HG02588 (cell line): ENCODE data around the gene PRKAR1B.
A peak's percentile ranks its signal among the peaks of the same experiment; 100 is the strongest.

ENCODE experiments used
- ATAC-seq: cut with Tn5 transposase; IDR thresholded peaks from one replicate; pipeline ENCODE4 v1.9.1; 2021; ENCODE audit warnings: mild to moderate bottlenecking, moderate library complexity; ENCODE audit not compliant: unreplicated experiment

PRKAR1B gene

DNA sequence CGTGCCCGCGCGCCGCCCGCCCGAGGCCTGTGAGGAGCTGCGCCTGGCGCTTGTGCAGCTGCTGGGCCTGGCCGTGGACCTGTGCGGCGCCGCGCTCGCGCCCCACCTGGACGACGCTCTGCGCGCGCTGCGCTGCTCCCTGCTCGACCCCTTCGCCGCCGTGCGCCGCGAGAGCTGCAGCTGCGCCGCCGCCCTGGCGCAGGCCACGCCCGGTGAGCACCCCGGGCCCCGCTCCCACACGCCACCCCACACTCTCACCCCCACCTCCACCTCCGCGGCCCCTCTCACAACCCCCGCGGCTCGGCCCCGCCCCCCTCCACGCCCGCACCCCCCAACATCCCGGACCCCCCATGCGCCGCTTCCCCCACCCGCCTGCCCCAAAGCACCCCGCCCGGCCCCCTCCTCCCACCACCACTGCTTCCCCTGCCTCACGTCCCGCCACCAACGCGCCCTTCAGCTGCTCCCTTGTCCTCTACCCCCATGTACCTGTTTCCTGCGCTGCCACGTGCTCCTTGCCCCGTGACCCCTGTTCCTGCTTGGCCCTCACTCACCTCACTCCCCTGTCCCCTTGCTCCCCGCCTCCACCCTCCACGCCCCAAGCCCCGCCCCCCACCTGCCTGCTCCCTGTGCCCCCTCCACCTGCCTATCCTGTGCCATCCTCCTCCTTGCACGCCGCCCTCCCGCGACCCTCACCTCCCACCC is at the start of gene PRKAR1B:
Gene PRKAR1B (minus strand): TSS at position 178 of the 702 bp plus-strand sequence. CDS start 15,776 bp downstream, outside the sequence.
- peak; percentile 54 for ATAC-seq

DNA sequence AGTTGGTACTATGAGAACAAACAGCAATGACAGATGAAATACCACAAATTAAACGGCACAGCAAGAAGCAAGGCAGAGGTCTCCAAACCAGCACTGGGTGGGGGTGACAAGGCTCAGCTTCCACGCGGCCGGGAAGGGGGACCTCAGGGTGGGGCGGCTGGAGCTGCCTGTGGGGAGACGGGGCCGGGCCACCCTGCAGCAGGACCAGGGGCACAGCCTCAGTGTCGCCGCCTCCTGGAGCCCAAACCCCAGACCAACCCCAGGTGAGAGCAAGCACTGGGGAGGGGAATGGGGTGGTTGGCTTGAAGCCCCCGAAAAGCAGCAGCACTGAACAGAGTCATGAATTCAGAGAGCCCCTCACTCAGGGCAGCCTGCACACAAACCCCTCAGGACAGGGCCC is 49.3 kb upstream of the PRKAR1B start:
- ATAC-seq, result no peak

DNA sequence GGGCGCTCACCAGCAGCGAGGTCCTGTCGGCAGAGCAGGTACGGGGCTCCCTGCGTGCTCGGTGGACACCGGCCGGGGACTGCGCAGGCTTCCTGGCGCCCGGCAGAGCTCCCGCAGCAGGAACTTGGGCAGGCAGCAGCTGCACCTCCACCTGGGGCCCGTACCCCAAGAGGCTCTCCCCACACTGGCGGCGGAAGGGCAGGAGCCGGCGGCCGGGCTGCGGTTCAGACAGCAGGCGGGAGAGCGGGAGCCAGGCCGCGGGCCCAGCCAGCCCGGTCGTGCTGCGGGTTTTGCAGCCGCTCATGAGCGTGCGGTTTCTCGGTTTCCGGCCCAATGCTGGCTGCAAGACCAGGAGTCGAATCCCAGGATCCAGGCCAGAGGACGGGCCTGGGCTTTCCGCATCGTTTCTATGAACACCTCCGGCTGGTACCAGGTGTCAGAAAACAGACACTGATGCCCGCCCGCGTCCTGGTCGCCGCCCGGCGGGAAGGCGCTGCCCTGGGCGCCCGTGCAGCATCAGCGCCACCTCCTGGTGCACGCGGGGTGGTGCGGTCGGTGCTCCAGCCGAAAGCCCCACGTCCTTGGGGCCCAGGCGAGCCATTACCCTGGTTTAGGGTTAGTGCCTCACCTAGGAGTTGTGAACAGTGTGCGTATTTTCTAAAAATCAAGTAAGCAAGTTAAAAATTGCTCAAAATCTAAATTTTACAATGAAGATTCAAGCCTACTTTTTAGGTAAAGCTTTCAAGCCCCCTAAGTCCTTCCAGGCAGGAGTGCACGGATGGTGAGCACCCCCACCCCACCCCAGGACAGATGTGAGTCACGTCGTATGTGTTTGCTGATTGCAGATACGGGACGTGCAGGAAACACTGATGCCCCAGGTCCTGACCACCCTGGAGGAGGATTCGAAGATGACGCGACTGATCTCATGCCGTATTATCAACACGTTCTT is 47.4 kb upstream of the PRKAR1B start:
- ATAC-seq, result no peak

DNA sequence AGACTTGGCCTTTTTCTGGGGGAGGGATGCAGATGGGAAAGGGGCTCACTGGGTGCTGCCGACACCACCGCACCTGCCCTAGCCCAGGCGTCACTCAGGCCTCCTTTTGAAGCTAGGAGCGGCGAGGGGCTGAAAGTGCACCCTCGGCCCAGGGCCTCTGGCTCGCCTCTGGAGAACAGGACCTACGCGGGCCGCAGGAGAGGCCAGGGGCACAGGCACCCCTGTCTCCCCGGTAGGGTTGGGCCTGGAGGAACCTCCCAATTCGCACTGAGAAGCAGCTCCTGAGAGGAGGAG is 46.5 kb upstream of the PRKAR1B start:
- no peak for ATAC-seq

DNA sequence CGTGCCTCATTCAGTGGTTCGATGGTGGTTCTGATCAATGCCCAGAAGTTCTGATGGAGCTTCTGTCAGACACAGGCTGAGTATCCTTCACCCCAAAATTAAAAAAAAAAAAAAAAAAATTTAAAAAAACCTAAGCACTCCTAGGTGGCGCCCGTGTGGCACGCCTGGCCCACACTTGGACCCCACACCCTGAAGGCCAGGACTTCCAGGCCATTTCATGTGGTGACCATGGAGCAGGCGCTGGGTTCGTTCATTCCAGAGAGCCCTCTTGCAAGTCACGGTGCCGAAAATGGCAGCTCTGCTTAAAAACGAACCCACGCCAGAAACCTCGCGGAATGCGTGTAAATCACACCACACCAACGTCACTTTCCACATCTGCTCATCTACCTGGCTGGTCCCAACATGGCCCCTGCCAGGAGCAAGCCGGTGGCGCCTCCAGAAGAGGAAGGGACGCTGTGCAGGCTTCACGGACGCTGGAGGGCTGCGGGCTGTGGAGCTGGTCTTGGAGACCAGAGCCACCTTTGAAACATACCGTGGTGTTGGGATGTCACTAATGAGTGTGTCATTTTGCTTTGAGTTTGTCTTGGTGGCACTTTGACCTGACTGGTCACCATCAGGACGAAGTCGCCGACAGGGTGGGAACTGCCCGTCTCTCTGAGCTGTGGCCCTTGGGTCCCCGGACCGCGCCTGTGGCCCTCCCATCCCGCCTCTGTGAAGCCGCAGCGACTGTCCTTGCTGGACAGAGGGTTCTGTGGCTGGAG is 46.0 kb upstream of the PRKAR1B start:
- ATAC-seq, result no peak

DNA sequence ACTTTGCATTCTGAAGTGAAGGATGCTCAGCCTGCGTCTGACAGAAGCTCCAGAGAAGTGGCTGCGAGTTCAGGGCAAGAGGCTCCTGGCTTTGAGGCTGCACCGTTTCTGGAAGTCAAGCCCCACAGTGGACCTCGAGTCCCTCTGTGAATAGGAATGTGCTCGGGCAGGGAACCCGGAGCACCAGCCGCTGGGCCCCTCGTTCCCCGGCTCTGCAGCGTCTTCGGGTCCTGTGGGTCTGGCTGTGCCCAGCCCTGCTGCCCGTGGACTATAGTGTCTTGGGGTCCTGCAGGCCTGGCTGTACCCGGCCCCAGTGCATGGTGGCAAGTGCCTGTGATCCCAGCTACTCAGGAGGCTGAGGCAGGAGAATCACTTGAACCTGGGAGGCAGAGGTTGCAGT is 45.3 kb upstream of the PRKAR1B start:
- no peak for ATAC-seq

DNA sequence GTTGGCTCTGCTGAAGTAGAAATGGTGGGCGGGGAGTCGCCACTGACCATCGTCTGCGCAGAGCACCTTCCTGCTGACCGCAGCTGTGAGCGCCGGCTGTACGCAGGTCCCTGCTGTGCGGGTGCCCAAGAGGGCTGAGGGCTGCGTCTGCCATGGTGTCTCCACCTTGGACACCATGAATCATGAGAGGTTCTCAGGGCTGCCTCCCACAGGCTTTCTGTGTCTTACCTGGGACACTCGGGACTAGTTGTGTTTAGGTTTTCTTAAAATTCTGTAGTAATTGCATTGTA is 44.9 kb upstream of the PRKAR1B start:
- ATAC-seq, result no peak

DNA sequence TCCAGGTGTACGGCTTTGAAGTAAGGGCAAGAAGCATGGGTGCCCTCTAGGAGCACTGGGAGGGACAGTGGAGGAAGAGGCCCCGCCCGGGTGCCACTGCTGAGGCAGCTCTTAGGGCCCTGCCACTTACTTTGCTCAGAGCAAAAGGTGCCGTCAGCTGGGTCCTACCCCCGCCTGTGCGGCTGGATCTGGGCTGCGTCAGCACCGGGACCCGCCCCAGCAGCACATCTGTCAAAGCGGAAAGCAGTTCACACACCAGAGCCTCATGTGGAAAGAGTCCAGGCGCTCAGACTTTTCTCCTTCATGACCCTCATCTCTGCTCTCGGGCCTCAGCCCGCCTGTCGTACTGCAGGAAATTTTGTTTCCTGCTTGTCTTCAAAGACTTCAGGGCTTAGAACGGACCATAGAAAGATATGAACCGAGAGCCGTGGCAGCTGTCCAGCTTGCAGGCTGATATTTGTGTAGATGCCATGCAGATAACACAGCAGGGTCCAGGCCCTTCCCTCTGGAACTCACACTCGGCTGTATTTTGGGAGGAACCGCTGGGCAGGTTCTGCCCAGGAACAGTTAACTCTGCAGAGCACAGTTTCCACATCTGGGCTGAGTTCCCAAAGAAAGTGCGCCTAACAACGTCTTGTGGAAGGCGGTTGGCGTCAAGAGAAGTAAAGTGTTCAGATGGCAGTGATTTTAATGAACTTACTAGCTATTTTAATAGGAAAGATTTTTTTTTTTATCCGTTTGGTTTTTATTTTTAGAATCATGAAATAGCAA is 44.3 kb upstream of the PRKAR1B start:
- ATAC-seq, result no peak

DNA sequence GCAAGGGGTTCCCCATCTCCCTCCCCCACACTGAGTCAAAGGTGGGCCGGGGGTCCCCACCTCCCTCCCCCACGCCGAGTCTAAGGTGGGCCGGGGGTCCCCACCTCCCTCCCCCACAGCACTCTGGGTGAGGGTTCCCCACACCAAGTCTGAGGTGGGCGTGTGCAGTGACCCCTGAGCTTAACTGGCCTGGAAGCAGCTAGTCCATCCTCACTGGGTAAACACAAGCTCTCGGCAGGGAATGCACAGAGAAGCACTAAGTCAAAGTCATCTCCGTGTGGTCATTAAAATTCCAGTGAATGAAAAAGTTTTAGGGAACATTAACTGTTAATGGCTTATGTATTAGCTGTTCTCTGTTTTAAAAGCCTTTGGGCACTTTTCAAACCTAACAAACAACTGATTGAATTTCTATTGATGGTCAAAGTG is 43.7 kb upstream of the PRKAR1B start:
- ATAC-seq, result no peak

DNA sequence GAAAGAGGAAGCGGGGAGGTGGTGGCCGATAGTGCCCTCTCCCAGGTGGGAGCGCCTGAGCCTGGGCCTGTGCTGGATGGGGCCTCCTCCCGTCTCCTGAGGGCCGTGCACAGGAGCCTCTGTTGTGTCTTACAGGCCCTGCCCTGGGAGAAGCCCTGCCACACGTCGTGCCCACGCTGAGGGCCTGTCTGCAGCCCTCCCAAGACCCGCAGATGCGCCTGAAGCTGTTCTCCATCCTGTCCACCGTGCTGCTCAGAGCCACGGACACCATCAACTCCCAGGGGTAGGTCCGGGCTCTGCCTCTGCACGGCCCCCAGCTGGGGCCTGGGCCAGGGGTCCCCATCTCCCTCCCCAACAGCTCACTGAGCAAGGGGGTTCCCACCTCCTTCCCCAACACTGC is 43.3 kb upstream of the PRKAR1B start:
- ATAC-seq, result no peak

DNA sequence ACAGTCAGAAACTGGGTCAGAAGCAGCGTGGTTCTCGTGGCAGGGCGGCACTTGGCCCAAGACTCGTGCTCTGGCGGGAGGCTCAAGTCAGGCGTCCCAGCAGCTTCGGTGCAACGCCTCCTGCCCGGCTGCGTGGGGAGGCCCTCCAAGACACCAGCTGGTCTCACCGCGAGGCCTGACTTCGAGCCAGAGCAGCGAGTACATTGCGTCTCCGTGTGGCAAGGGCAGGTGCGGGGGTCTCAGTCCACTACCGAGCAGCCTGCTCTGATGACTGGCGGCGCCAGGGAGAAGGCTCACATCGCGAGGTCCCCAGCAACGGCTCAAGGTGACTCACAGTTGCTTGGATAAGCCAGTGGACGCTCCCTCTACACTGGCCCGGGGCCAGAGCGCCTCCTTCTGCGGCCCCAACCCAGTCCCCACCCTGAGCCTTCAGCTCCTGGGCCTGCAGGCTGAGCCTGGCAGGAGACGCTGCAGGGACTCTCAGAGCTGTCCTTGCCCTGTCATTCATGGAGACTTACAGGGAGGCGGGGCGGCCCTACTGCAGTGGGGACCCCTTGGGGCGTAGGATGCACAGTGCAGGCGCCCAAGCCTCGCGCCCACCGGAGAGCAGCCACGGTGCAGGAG is 41.9 kb upstream of the PRKAR1B start:
- ATAC-seq, result no peak

DNA sequence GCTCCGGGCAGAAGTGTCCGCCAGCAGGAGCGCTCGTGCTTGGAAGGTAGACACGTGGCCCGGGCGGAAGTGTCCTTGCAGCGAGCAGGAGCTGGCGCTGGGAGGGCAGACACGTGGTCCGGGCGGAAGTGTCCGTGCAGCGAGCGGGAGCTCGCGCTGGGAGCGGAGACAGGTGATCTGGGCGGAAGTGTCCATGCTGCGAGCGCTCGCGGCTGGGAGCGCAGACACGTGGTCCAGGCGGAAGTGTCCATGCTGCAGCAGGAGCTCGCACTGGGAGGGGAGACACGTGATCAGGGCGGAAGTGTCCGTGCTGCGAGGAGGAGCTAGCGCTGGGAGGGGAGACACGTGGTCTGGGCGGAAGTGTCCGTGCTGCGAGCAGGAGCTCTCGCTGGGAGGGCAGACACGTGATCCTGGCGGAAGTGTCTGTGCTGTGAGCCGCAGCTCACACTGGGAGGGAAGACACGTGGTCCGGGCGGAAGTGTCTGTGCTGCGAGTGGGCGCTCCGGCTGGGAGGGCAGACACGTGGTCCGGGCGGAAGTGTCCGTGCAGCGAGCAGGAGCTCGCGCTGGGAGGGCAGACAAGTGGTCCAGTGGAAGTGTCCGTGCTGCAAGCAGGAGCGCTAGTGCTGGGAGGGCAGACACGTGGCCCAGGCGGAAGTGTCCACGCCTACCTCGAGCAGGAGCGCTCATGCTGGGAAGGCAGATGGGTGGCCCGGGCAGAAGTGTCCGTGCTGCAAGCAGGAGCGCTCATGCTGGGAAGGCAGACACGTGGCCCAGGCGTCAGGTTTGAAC is 41.1 kb upstream of the PRKAR1B start:
- no peak for ATAC-seq

DNA sequence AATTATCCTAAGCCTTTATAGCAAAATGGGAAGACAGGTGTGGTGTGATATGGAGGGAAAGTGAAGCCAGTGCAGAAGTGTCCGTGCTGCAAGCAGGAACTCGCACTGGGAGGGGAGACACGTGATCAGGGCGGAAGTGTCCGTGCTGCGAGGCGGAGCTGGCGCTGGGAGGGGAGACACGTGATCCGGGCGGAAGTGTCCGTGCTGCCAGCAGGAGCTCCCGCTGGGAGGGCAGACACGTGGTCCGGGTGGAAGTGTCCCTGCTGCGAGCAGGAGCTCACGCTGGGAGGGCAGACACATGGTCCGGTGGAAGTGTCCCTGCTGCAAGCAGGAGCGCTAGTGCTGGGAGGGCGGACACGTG is 40.5 kb upstream of the PRKAR1B start:
- ATAC-seq, result no peak

DNA sequence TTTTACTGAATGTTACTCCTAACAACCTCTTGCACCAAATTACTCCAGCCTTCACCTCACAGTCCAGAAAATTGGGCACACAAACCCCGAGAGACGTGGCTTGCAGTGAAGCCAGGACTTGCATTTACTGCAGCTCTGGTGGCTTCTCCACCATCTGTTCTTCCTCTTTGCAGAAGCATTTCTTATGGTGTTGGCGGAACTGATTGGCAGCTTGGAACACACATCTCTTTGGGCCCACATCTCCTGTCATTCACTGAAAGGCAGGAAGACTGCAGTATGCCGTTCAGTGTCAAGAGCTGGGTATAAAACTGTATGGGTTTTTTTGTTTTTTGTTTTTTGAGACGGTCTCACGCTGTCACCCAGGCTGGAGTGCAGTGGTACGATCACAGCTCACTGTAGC is 38.3 kb upstream of the PRKAR1B start:
- ATAC-seq, result no peak

DNA sequence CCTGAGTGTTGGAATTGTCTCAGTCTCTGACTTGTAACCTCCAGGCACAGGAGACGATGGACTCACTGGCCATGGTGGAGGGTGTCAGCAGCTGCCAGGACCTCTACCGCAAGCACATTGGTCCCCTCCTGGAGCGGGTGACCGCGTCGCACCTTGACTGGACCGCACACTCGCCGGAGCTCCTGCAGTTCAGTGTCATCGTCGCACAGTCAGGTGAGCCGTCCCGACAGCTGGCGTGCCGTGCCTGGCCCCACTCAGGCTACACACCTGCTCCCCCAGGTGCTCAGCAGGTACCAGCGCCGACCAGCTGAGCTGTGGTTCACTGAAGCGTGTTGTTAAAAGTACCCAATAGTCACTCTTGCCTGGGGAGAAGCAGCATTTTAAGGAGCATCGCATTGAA is 36.7 kb upstream of the PRKAR1B start:
- no peak for ATAC-seq

DNA sequence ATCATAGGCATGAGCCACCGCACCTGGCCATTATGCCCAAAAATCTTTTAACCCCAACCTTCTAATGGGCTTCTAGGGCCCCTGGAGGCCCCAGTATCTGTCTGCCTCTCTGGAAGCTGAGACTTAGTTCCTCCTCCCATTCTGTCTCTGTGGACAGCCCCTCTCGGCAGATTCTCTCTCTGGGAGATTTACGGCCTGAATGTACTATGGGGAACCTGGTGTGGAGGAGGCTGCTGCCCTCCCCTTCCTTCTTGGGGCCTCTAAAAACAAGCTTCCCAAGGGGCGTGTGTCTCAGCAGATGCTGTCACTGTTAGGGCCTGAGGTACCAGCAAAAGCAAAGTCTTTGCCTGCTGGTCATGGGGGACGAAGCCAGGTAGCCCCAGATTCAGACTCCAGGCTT is 35.8 kb upstream of the PRKAR1B start:
- no peak for ATAC-seq

DNA sequence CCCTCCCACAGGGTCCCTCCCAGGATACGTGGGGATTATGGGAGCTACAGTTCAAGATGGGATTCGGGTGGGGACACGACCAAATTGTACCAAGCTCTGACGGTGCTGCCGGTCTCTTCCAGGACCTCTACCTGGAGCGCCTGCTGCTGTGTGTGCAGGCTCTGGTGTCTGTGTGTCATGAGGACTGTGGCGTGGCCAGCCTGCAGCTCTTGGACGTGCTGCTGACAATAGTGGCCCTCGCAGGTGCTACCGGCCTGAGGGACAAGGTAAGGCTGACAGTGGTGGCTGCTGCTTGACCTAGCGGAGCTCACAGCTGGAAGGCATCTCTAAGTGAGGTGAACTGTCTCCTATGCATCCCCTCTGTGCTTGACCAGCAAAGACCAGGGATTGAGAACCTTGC is 34.5 kb upstream of the PRKAR1B start:
- ATAC-seq, result no peak

DNA sequence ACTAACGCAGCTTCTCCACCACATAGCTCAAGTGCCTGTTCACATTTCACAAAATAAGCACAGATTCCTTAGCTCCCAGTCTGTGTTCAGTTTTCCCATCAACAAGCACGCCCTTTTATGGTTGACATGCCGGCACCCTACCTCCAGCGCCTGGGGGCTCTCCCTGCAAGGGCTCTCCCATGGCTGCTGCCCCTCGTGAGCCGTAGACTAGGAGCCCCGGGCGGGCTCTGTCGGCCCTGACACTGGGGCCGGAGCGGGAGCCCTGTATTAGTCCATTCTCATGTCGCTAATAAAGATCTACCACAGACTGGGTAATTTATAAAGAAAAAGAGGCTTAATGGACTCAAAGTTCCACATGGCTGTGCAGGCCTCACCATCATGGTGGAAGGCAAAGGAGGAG is 34.0 kb upstream of the PRKAR1B start:
- no peak for ATAC-seq

DNA sequence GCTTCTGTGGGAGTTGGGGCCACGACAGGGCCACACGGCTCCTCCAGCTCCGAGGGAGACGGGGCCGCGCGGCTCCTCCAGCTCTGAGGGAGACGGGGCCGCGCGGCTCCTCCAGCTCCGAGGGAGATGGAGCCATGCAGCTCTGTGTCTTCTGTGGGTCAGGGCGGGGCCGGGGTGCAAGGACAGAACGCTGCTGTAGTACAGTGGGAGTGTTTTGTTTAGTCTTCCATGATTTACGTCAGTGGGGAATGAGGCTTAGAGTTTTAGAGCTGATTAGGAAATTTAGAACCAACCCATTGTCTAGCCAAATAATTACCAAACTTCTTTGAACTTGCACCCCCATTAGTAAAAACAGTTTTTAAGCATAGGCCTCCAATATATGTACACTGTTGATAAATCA is 32.9 kb upstream of the PRKAR1B start:
- ATAC-seq, result no peak

DNA sequence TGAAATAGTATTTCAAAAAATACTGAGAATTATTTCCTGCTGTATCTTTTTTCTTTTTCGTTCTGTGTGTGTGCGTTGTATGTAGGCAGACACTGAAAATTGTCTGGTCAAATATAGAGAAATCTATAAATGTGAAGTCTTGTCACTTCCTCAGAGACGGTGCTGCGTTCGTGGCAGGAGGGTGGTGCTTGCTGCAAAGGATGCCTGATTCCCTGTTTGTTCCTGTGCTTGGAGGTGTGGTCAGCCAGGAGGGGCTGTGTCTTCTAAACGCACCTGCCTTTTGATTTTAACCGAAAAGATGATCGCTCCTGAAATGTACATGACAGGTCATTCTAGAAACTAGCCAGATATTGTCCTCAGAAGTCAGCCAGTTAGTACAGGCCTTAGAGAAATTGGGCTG is 32.5 kb upstream of the PRKAR1B start:
- ATAC-seq, result no peak
